Measurements from ENCODE around the gene FOXO1.
A peak's percentile ranks its signal among the peaks of the same experiment; 100 is the strongest.

FOXO1 gene

DNA sequence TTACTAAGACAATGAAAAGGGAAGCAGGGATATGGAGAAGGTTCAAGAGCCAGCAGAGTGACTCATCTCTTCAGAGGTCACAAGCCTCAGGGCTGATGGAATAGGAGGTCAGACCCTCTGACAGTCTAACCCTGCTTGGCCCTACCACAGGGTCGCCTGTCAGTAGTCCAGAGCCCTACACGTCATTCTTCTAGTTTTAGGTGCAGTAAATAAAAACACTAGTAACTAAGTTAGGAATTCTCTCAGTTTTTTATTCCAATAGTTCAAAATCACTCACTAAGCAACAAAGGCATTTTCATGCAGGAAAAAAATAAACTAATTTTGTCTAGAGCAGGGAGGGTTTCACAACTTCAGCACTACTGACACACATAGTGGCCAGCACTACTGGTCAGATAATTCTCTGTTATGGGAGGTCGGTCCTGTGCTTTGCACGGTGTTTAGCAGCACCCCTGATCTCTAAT is 27.2 kb downstream of the FOXO1 start:
- Histone ChIP-seq H3K27me3 (ENCODE audit: control insufficient read depth, low read length) (no peaks in the 10 kb centered on the region), H3K4me2 (ENCODE audit: low read length) (peak overlapping the region; percentile 1; the same call in 1 of the 2 replicates), H3K4me1 (ENCODE audit: control insufficient read depth, low read length) (peaks cover 84% of the 10 kb centered on the region), H4K20me1 (ENCODE audit: control insufficient read depth, insufficient read depth, low read depth, low read length) (peaks cover 39% of the 10 kb centered on the region), H3F3A (ENCODE audit: control insufficient read depth, insufficient read depth) (peaks cover 9% of the 10 kb centered on the region), H3K36me3 (ENCODE audit: control insufficient read depth, low read length) (peaks cover 56% of the 10 kb centered on the region), H3K9me2 (replicated peaks; ENCODE audit: control insufficient read depth, low read length) (no peaks in the 10 kb centered on the region), H3K27ac (ENCODE audit: low read depth, low read length) (no peak overlapping the region), H3K4me3 (ENCODE audit: low read length) (no peak overlapping the region), H3K9me3 (ENCODE audit: control insufficient read depth, insufficient read depth, low read length) (no peaks in the 10 kb centered on the region), H3K79me2 (ENCODE audit: control insufficient read depth, low read length) (peaks cover 100% of the 10 kb centered on the region)
- TF ChIP-seq EZH2phosphoT487 (IDR thresholded peaks at IDR 0.05; ENCODE audit: borderline replicate concordance, low read length): no peak
- TF ChIP-seq, protein P1, sequence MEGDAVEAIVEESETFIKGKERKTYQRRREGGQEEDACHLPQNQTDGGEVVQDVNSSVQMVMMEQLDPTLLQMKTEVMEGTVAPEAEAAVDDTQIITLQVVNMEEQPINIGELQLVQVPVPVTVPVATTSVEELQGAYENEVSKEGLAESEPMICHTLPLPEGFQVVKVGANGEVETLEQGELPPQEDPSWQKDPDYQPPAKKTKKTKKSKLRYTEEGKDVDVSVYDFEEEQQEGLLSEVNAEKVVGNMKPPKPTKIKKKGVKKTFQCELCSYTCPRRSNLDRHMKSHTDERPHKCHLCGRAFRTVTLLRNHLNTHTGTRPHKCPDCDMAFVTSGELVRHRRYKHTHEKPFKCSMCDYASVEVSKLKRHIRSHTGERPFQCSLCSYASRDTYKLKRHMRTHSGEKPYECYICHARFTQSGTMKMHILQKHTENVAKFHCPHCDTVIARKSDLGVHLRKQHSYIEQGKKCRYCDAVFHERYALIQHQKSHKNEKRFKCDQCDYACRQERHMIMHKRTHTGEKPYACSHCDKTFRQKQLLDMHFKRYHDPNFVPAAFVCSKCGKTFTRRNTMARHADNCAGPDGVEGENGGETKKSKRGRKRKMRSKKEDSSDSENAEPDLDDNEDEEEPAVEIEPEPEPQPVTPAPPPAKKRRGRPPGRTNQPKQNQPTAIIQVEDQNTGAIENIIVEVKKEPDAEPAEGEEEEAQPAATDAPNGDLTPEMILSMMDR (IDR thresholded peaks at IDR 0.05; ENCODE audit: low read depth, low read length, poor library complexity, severe bottlenecking): no peak

DNA sequence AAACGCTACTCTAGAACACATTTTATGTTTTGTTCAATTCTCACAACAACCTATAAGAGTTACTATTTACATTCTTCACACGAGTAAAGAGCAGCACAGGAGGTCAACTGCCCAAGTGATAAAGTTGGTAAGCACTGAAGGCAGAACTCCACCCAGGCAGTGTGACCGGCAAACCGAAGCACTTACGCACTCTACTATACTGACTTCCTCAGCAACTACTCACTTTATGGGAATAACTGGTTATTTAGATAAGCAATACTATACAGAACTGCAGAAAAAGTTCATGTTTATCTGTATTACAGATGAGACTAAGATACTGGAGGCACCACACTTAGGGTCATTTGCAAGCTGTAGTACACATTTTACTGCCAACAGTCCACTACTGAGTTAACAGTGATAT is 28.8 kb downstream of the FOXO1 start:
- Histone ChIP-seq H3K9me2 (replicated peaks; ENCODE audit: control insufficient read depth, low read length) (no peaks in the 10 kb centered on the region), H3K36me3 (ENCODE audit: control insufficient read depth, low read length) (peaks cover 60% of the 10 kb centered on the region), H3K4me1 (ENCODE audit: control insufficient read depth, low read length) (peaks cover 93% of the 10 kb centered on the region), H3K4me2 (ENCODE audit: low read length) (no peak overlapping the region), H3K9me3 (ENCODE audit: control insufficient read depth, insufficient read depth, low read length) (no peaks in the 10 kb centered on the region), H3K27ac (ENCODE audit: low read depth, low read length) (no peak overlapping the region), H3F3A (ENCODE audit: control insufficient read depth, insufficient read depth) (peaks cover 13% of the 10 kb centered on the region), H3K4me3 (ENCODE audit: low read length) (no peak overlapping the region), H3K27me3 (ENCODE audit: control insufficient read depth, low read length) (no peaks in the 10 kb centered on the region), H4K20me1 (ENCODE audit: control insufficient read depth, insufficient read depth, low read depth, low read length) (peaks cover 51% of the 10 kb centered on the region), H3K79me2 (ENCODE audit: control insufficient read depth, low read length) (peaks cover 100% of the 10 kb centered on the region)
- TF ChIP-seq, protein P1 (IDR thresholded peaks at IDR 0.05; ENCODE audit: low read depth, low read length, poor library complexity, severe bottlenecking): no peak
- no peak for TF ChIP-seq EZH2phosphoT487 (IDR thresholded peaks at IDR 0.05; ENCODE audit: borderline replicate concordance, low read length)

DNA sequence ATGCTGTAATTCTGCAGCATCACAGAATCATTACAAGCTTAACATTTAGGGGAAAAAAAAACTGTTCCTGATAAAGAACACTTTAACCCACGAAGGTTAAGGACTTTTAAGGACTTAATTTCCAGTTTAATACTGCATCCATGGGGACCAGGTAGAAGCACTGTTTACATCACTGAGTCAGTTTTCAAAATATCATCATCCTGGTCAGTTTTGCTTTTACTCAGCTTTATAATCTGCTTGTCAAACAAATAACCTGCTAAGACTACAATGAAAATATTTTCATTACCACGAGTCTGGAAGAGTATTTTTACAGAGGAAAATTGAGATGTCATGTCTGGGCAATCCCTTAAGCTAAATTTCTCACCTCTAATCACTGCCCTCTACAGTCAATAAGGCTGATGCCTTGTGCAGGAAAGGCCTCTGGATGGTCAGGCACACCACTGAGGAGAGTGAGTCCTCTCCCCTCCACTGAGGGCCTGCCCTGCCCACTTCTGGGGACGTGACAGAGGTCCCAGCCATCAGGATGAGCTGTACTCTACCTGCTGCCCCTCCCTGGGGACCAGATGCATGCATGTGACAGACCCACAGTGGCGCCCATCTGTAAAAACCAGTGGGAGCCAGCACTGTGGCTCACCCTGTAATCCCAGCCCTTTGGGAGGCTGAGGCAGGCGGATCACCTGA is 31.0 kb downstream of the FOXO1 start:
- TF ChIP-seq EZH2phosphoT487 (IDR thresholded peaks at IDR 0.05; ENCODE audit: borderline replicate concordance, low read length): no peak
- TF ChIP-seq, protein P1 (IDR thresholded peaks at IDR 0.05; ENCODE audit: low read depth, low read length, poor library complexity, severe bottlenecking): no peak
- H3K79me2 ChIP-seq (ENCODE audit: control insufficient read depth, low read length): peaks cover 100% of the 10 kb centered on the region
- H3K4me2 ChIP-seq (ENCODE audit: low read length): no peak overlapping the region
- peaks cover 56% of the 10 kb centered on the region for H4K20me1 ChIP-seq (ENCODE audit: control insufficient read depth, insufficient read depth, low read depth, low read length)
- H3K9me2 ChIP-seq (replicated peaks; ENCODE audit: control insufficient read depth, low read length): no peaks in the 10 kb centered on the region
- no peaks in the 10 kb centered on the region for H3K27me3 ChIP-seq (ENCODE audit: control insufficient read depth, low read length)
- peaks cover 97% of the 10 kb centered on the region for H3K4me1 ChIP-seq (ENCODE audit: control insufficient read depth, low read length)
- no peak overlapping the region for H3K27ac ChIP-seq (ENCODE audit: low read depth, low read length)
- no peaks in the 10 kb centered on the region for H3K9me3 ChIP-seq (ENCODE audit: control insufficient read depth, insufficient read depth, low read length)
- H3K36me3 ChIP-seq (ENCODE audit: control insufficient read depth, low read length): peaks cover 69% of the 10 kb centered on the region
- peaks cover 16% of the 10 kb centered on the region for H3F3A ChIP-seq (ENCODE audit: control insufficient read depth, insufficient read depth)
- no peak overlapping the region for H3K4me3 ChIP-seq (ENCODE audit: low read length)
